ENCODE measurements around the gene MAP3K5.
A peak's percentile ranks its signal among the peaks of the same experiment; 100 is the strongest.
"Not testable (repeated sequence)": the region's sequence is repeated elsewhere in the genome, so short reads cannot be mapped to it uniquely, and the experiment has no call there.

The MAP3K5 gene

GRCh38 chr6:136773473-136773796 lies 18.8 kb downstream of the MAP3K5 start:
- no peak for DNase-seq (ENCODE audit: low read depth)

- DNase-seq (ENCODE audit: low read depth): no peak
Observed at GRCh38 chr6:136772685-136773472, 19.4 kb downstream of the MAP3K5 start.

- DNase-seq (ENCODE audit: low read depth): no peak
Observed at GRCh38 chr6:136771306-136771705, 21.0 kb downstream of the MAP3K5 start.

DNA sequence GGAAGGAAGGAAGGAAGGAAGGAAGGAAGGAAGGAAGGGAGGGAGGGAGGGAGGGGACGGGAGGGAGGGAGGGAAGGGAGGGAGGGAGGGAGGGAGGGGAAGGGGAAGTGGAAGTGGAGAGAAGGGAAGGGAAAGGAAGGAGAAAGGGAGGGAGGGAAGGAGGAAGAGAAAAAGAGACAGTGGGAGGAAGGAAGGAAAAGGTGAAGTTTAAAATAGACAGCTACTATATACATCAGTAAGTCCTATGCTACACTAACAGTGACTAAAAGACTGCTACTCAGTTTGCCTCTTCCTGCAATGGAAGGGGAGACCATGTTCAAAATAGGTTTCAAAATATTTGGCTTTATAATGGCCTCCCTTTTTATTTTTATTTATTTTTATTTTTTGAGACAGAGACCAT lies 22.5 kb downstream of the MAP3K5 start:
- DNase-seq (ENCODE audit: low read depth): no peak

DNA sequence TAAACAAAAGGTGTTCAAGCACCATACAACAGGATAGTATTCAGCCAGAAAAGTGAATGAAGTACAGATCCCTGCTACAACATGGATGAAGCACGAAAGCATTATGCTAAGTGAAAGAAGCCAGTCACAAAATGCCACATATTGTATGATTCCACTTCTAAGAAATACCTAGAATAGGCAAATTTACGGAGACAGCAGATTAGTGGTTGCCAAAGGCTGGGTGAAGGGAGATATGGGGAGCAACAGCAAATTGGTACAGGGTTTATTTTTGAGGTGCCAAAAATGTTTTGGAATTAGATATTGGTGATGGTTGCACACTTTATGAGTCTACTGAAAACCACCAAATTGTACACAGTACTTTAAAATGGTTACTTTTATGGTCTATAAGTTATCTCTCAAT lies 23.2 kb downstream of the MAP3K5 start:
- no peak for DNase-seq (ENCODE audit: low read depth)

GRCh38 chr6:136767570-136768309 lies 24.5 kb downstream of the MAP3K5 start:
- DNase-seq (ENCODE audit: low read depth): no peak

- no peak for DNase-seq (ENCODE audit: low read depth)
Observed at GRCh38 chr6:136767103-136767502, 25.2 kb downstream of the MAP3K5 start.

DNA sequence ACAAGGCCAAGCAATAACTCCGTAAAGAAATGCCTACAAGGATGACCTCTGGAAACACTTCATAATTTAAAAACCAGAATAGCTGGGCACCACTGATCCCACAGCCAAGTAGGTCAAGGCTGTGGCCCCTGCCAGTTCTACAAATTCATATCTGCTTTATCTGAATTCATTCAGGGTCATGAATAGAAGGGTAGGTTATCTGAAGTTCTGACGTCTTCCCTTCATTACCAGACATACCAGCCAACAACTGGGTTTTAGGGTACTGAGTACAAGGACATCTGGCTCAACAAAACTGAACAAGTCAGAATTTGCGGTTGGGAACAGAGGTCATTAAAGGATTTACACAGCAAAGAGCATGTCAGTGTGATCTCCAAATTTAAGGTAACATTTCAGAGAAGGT lies 26.0 kb downstream of the MAP3K5 start:
- no peak for DNase-seq (ENCODE audit: low read depth)

GRCh38 chr6:136764517-136764993 lies 27.7 kb downstream of the MAP3K5 start:
- DNase-seq (ENCODE audit: low read depth): no peak

GRCh38 chr6:136763716-136764516 lies 28.4 kb downstream of the MAP3K5 start:
- no peak for DNase-seq (ENCODE audit: low read depth)

DNA sequence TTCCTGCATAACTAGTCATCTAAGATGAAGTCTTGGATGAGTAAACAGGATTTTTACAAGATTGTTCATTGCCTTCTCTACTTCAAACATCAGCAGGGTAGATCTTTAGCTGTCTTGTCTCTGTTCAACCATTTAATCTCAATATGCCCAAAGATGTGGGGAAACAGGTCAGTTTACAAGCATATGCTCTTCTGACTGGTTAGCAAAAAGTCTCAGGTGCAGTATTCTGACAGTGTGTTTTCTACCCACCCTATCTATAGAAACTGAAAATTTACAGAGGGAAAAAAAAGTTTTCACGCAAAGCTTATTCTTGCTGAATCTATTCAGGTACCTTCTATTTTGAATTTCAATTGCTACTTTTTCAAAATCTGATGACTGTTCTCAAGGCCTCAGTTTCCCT lies 29.0 kb downstream of the MAP3K5 start:
- no peak for DNase-seq (ENCODE audit: low read depth)

DNA sequence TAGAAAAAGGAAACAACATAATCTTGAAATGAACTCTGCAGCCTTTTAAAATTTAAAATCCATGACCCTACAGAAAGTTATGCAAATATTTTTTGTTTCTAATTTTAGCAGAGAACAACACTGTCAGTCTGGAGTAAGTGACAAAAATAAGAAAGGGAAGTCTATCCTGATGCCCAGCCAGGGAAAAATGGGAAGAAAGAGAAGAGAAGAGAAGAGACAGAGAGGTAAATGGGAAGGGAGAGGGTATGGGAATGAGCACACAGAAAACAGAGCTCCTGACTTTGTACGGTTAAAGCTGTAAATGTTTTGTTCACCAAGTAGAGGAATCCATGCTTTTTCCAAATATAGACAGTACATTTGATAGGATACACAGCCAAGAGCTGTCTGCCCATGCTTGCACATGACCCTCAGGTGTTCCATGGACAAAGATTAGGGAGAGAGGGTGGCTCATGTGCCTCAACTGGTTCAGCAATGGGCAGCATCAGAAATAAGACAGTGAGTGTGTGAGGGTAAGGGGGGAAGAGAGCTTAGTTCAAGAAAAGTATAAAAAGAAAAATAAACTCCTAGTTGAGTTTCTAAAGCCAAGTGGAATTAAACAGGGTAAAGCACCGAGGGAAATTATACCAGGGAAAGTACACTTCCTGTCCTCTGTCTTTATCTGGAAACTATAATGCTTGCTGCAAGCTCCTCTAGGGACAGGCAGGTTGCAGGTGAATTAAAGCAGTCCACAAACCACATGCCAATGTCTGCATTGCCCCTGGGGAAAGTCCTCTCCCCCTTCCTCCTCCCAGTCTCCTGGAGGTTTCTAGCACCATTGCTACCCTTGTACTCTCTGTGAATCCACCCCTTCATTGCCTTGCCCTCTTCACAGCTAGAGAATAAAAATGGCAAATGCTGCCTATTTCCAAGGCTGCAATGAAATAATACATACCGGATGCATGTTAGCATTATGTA lies 30.0 kb downstream of the MAP3K5 start:
- DNase-seq (ENCODE audit: low read depth): no peak

DNA sequence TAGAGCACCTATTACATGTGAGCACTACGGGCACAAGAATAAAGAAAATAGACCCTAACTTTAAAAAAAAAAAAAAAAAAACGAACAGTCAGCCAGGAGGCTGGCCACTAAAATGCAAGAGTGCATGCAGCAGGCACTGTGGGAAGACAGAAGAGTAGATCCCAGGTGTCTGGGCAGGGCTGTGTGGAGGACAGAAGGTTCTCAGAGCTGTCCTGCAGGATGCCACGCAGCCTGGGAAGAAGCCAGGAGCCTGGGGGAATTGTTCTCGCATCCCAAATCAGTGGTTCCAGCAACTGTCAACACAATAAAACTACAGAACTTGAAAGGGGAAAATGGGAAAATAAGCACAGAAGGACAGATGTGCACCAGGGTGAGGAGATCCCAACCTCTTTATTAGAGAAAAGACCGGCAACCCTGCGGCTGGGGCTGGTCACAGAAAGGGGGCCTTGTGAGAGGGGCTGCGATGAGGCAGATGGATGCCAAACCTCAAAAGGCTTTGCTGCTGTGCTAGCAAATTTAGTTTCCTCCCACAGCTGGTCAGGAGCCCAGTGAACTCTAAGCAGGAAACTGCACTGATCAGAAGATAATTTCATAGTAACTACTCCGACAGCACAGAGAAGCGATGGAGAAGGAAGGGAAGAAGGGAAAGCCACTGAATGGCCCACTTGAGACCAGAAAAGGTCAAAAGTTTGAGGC lies 30.9 kb downstream of the MAP3K5 start:
- no peak for DNase-seq (ENCODE audit: low read depth)

DNA sequence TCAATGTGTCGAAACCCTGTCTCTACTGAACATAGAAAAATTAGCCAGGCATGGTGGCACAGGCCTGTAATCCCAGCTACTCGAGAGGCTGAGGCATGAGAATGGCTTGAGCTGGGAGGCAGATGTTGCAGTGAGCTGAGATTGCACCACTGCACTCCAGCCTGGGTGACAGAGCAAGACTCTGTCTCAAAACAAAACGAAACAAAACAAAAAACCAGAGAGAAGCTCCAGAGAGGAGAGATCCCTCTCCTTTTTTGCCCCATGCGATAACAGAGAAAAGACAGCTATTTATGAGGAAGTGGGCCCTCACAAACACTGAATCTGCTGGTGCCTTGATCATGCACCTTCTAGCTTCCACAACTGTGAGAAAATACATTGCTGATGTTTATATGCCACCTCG lies 31.5 kb downstream of the MAP3K5 start:
- DNase-seq (ENCODE audit: low read depth): not testable (repeated sequence)

DNA sequence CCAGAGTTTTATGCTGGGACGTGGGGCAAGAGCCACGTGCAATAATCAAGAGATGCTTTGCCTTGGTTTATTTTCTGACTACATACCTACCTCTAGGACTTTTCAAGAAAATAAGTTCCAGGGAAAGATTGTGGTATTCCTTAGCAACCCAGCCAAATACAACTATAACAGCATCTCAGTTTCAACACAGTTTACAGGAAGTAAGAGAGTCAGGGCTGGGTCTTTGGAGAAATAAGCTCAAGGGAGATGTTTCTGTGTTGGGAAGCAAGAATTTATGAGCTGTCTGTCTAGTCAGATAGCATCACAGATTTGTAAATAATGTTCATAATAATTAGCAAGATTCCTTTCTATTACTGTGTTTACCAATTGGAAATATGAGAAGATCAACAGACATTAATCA lies 35.1 kb downstream of the MAP3K5 start:
- DNase-seq (ENCODE audit: low read depth): no peak

DNA sequence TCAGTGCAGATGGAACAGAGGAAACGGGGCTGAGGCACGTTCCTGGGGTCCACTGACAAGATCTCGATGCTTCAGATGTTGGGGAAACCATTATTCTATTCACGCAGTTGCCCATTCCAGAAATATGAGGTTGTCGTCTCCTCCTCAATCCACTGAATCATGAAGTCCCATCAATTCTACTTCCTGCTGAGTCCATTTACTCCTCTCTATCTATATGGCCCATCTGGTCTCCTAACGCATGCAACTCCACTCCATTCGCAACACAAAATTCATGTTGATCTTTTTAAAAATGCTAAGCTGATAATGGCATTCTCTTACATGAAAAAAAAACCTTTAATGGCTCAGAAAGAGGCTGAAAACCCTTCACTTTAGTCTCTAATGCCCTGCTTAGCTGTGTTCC lies 37.5 kb downstream of the MAP3K5 start:
- peak; percentile 62 for DNase-seq (ENCODE audit: low read depth)

DNA sequence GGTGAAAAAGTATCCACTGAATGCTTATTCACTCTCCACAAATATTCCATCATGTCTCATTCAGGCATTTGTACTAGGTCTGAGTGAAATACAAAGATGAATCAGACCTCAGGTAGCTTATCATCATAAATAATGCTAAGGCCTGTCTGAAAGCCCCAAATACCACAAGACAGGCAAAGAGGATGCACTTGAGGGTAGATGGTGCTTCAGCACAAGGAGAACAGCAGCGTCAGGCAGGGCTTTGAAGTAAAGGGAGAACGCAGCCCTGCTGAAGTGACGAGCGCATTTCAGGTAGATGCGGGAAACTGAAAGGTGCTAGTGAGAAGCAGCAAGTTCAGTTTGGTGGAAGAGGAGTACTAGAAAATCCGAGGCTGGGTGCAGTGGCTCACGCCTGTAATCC lies 38.7 kb downstream of the MAP3K5 start:
- DNase-seq (ENCODE audit: low read depth): no peak

DNA sequence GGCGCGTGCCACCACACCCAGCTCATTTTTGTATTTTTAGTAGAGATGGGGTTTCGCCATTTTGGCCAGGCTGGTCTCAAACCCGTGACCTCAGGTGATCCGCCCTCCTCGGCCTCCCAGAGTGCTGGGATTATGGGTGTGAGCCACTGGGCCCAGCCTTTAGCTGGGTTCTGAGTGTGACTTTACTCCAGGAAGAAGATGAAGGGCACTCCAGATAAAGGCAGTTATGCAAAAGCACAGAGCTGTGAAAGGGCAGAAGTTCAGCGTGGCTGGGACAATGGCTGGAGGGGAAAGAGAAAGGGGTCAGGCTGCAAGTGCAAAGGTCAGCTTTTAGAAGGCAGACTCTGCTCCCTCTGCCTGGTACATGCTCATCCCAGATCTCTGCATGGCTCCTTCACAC lies 39.7 kb downstream of the MAP3K5 start:
- DNase-seq (ENCODE audit: low read depth): no peak

DNA sequence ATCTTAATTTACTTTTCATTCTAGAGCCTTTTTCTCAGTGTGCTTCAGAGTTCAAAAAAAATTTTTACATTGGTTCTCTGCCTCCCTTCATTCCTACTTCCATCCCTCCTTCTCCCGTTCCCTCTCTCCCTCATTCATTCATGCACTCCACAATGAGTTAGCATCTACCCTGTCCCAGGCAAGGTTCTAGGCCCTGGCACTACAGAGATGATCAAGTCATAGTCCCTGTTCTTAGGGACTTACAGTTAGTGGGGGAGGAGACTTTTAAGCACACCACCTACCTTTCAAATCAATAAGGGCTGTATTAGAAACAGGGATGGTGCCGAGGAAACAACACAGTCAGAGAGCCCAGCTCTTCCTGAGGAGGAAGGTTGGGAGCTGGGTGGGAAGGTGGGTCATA lies 40.3 kb downstream of the MAP3K5 start:
- DNase-seq (ENCODE audit: low read depth): no peak

DNA sequence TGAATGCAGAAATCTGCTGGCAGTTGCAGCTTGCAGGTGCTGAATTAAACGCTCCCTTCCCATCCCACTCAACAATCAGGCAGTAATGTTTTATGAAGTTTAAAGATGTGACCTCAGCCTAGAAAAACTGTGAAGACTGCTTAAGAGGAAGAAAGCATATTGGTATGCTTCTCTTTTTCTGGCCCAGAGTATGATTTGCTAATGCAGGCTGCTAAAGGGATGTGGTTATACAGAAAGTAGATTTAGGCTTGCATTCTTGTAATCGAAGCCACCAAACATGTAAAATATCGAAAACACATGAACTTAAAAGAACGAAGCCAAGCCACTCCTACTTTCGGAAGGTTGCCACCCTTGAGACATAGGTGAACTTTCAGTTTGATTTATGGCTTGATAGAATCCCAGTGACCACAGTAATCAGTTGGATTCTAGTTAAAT lies 40.7 kb downstream of the MAP3K5 start:
- DNase-seq (ENCODE audit: low read depth): no peak

Measured in CMK (cell line).